HepG2 (cell line): ENCODE data around the gene PSMA3. TPM values are rescaled to one million over a fixed set of nuclear protein-coding genes. Genes with fewer than 3 reads are reported as not detected.

ENCODE experiments used
- ESRRA ChIP-seq: sonication (generic); formaldehyde crosslinking; IDR thresholded peaks from 2 replicates; pipeline ENCODE4 v1.5.1; 2020; ENCODE audit warnings: mild to moderate bottlenecking, low read depth, missing genetic modification reagents
- HNRNPUL1 ChIP-seq: fragments of 200-400 bp; formaldehyde crosslinking; IDR thresholded peaks from 2 replicates; pipeline ENCODE4 v1.6.1; 2017; ENCODE audit warnings: low read depth, mild to moderate bottlenecking, low read length, moderate library complexity
- NR3C1 ChIP-seq: sonication (generic); formaldehyde crosslinking; IDR thresholded peaks from 2 replicates; pipeline ENCODE4 v1.4.0; 2020; ENCODE audit warnings: missing genetic modification reagents
- ZFP90 ChIP-seq: sonication (generic); formaldehyde crosslinking; IDR thresholded peaks from 2 replicates; pipeline ENCODE4 v1.8.0; 2022; ENCODE audit warnings: missing genetic modification reagents, mild to moderate bottlenecking, inconsistent platforms, borderline replicate concordance
- ZNF44 ChIP-seq: sonication (generic); formaldehyde crosslinking; IDR thresholded peaks from 2 replicates; pipeline ENCODE4 v1.5.1; 2020; ENCODE audit warnings: mild to moderate bottlenecking, missing genetic modification reagents
- ZNF7 ChIP-seq: IDR thresholded peaks from 2 replicates; pipeline ENCODE4 v1.6.1; 2016; ENCODE audit warnings: missing biosample characterization, missing genetic modification reagents
- polyA plus RNA-seq, 8 experiments: library from polyadenylated mRNA; depleted of rRNA in 3 of 8; stranded (reverse) in 7 of 8; unstranded in 1 of 8; fragments of >200 nt; fragmentation: Illumina TruSeq in 4 of 8; extraction: Trizol in 4 of 8; gene quantifications; 2 replicates each; pipeline versions ENCODE4 v1.2.1 to v1.2.3, GENCODE V29; 2011 to 2016; ENCODE audit warnings: low read depth in 4 of 8, missing spikeins in 1 of 8, mixed read lengths in 1 of 8; ENCODE audit not compliant: insufficient read depth in 1 of 8
- total RNA-seq, 5 experiments: library from RNA; depleted of rRNA; stranded (reverse); fragments of >200 nt; fragmentation: Illumina TruSeq; extraction: Trizol; gene quantifications; 2 replicates each; pipeline ENCODE4 v1.2.3, GENCODE V29; 2016; ENCODE audit warnings: low read depth in 1 of 5
- TF ChIP-seq, protein P1 (sequence below): sonication (generic); formaldehyde crosslinking; IDR thresholded peaks from 2 replicates; pipeline ENCODE4 v1.5.0; 2020; ENCODE audit warnings: mild to moderate bottlenecking, missing genetic modification reagents, borderline replicate concordance
- TF ChIP-seq, protein P2 (sequence below): sonication (generic); formaldehyde crosslinking; IDR thresholded peaks from 2 replicates; pipeline ENCODE4 v1.4.0; 2020; ENCODE audit warnings: missing genetic modification reagents, borderline replicate concordance
- TF ChIP-seq, protein P3 (sequence below): sonication (generic); formaldehyde crosslinking; IDR thresholded peaks from 2 replicates; pipeline ENCODE4 v1.4.0; 2020; ENCODE audit warnings: mild to moderate bottlenecking, missing genetic modification reagents
- TF ChIP-seq, protein P4 (sequence below): IDR thresholded peaks from 2 replicates; pipeline ENCODE4 v1.6.1; 2016; ENCODE audit warnings: low read depth, missing genetic modification reagents, missing compliant biosample characterization

The PSMA3 gene
- total and polyA plus RNA-seq, 2 of the 13 experiments (the other 11 are each of a cell fraction or from before 2014, with no cell fraction given): 232 to 275 TPM

DNA sequence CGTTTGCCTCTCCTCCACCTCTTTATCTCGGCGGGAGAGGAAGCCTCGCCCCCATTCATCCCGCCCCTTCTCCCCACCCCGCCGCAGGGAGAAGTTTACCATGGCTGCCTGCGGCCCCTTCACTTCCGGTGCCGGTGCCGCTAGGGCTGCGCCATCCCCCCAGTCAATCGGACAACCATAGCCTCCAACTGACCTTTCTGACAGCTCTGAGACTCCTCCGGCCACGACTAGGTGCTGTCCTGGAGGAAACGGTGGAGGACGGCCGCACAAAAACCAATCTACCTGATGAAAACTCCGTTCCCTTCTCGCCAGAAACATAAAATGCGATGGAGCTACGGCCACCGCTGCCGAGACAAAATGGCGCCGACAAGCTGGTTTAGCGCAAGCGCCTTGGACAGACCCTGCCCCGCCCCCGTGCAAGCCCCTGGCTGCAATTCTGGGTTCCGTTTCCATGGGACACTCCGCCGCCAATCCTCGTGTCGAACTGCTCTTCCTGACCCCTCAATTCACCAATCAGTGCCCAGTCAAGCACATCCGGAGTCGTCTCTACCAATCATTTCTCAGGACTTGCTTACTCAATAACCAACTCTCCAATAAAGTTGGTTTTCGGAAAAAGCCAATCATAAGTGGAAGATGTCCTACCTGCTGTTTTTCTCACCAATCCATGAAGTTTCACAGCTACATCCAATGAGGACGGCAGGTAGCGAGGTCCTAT lies 53.3 kb downstream of the PSMA3 start (continued):
- TF ChIP-seq, protein P1, sequence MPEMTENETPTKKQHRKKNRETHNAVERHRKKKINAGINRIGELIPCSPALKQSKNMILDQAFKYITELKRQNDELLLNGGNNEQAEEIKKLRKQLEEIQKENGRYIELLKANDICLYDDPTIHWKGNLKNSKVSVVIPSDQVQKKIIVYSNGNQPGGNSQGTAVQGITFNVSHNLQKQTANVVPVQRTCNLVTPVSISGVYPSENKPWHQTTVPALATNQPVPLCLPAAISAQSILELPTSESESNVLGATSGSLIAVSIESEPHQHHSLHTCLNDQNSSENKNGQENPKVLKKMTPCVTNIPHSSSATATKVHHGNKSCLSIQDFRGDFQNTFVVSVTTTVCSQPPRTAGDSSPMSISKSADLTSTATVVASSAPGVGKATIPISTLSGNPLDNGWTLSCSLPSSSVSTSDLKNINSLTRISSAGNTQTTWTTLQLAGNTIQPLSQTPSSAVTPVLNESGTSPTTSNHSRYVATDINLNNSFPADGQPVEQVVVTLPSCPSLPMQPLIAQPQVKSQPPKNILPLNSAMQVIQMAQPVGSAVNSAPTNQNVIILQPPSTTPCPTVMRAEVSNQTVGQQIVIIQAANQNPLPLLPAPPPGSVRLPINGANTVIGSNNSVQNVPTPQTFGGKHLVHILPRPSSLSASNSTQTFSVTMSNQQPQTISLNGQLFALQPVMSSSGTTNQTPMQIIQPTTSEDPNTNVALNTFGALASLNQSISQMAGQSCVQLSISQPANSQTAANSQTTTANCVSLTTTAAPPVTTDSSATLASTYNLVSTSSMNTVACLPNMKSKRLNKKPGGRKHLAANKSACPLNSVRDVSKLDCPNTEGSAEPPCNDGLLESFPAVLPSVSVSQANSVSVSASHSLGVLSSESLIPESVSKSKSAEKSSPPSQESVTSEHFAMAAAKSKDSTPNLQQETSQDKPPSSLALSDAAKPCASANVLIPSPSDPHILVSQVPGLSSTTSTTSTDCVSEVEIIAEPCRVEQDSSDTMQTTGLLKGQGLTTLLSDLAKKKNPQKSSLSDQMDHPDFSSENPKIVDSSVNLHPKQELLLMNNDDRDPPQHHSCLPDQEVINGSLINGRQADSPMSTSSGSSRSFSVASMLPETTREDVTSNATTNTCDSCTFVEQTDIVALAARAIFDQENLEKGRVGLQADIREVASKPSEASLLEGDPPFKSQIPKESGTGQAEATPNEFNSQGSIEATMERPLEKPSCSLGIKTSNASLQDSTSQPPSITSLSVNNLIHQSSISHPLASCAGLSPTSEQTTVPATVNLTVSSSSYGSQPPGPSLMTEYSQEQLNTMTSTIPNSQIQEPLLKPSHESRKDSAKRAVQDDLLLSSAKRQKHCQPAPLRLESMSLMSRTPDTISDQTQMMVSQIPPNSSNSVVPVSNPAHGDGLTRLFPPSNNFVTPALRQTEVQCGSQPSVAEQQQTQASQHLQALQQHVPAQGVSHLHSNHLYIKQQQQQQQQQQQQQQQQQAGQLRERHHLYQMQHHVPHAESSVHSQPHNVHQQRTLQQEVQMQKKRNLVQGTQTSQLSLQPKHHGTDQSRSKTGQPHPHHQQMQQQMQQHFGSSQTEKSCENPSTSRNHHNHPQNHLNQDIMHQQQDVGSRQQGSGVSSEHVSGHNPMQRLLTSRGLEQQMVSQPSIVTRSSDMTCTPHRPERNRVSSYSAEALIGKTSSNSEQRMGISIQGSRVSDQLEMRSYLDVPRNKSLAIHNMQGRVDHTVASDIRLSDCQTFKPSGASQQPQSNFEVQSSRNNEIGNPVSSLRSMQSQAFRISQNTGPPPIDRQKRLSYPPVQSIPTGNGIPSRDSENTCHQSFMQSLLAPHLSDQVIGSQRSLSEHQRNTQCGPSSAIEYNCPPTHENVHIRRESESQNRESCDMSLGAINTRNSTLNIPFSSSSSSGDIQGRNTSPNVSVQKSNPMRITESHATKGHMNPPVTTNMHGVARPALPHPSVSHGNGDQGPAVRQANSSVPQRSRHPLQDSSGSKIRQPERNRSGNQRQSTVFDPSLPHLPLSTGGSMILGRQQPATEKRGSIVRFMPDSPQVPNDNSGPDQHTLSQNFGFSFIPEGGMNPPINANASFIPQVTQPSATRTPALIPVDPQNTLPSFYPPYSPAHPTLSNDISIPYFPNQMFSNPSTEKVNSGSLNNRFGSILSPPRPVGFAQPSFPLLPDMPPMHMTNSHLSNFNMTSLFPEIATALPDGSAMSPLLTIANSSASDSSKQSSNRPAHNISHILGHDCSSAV (CRISPR knock-in tag): no peak
- TF ChIP-seq, protein P2, sequence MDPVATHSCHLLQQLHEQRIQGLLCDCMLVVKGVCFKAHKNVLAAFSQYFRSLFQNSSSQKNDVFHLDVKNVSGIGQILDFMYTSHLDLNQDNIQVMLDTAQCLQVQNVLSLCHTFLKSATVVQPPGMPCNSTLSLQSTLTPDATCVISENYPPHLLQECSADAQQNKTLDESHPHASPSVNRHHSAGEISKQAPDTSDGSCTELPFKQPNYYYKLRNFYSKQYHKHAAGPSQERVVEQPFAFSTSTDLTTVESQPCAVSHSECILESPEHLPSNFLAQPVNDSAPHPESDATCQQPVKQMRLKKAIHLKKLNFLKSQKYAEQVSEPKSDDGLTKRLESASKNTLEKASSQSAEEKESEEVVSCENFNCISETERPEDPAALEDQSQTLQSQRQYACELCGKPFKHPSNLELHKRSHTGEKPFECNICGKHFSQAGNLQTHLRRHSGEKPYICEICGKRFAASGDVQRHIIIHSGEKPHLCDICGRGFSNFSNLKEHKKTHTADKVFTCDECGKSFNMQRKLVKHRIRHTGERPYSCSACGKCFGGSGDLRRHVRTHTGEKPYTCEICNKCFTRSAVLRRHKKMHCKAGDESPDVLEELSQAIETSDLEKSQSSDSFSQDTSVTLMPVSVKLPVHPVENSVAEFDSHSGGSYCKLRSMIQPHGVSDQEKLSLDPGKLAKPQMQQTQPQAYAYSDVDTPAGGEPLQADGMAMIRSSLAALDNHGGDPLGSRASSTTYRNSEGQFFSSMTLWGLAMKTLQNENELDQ (CRISPR knock-in tag): no peak
- no peak for TF ChIP-seq HNRNPUL1
- peak; percentile 72; the same call in 1 of the 2 replicates for TF ChIP-seq ZFP90 (CRISPR knock-in tag)
- TF ChIP-seq, protein P3, sequence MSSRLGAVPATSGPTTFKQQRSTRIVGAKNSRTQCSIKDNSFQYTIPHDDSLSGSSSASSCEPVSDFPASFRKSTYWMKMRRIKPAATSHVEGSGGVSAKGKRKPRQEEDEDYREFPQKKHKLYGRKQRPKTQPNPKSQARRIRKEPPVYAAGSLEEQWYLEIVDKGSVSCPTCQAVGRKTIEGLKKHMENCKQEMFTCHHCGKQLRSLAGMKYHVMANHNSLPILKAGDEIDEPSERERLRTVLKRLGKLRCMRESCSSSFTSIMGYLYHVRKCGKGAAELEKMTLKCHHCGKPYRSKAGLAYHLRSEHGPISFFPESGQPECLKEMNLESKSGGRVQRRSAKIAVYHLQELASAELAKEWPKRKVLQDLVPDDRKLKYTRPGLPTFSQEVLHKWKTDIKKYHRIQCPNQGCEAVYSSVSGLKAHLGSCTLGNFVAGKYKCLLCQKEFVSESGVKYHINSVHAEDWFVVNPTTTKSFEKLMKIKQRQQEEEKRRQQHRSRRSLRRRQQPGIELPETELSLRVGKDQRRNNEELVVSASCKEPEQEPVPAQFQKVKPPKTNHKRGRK (CRISPR knock-in tag): no peak
- peak; percentile 24; the same call in 1 of the 2 replicates for TF ChIP-seq ESRRA
- no peak for TF ChIP-seq ZNF44
- TF ChIP-seq, protein P4, sequence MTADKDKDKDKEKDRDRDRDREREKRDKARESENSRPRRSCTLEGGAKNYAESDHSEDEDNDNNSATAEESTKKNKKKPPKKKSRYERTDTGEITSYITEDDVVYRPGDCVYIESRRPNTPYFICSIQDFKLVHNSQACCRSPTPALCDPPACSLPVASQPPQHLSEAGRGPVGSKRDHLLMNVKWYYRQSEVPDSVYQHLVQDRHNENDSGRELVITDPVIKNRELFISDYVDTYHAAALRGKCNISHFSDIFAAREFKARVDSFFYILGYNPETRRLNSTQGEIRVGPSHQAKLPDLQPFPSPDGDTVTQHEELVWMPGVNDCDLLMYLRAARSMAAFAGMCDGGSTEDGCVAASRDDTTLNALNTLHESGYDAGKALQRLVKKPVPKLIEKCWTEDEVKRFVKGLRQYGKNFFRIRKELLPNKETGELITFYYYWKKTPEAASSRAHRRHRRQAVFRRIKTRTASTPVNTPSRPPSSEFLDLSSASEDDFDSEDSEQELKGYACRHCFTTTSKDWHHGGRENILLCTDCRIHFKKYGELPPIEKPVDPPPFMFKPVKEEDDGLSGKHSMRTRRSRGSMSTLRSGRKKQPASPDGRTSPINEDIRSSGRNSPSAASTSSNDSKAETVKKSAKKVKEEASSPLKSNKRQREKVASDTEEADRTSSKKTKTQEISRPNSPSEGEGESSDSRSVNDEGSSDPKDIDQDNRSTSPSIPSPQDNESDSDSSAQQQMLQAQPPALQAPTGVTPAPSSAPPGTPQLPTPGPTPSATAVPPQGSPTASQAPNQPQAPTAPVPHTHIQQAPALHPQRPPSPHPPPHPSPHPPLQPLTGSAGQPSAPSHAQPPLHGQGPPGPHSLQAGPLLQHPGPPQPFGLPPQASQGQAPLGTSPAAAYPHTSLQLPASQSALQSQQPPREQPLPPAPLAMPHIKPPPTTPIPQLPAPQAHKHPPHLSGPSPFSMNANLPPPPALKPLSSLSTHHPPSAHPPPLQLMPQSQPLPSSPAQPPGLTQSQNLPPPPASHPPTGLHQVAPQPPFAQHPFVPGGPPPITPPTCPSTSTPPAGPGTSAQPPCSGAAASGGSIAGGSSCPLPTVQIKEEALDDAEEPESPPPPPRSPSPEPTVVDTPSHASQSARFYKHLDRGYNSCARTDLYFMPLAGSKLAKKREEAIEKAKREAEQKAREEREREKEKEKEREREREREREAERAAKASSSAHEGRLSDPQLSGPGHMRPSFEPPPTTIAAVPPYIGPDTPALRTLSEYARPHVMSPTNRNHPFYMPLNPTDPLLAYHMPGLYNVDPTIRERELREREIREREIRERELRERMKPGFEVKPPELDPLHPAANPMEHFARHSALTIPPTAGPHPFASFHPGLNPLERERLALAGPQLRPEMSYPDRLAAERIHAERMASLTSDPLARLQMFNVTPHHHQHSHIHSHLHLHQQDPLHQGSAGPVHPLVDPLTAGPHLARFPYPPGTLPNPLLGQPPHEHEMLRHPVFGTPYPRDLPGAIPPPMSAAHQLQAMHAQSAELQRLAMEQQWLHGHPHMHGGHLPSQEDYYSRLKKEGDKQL (CRISPR knock-in tag): no peak
- no peak for TF ChIP-seq ZNF7 (CRISPR knock-in tag)
- TF ChIP-seq NR3C1 (CRISPR knock-in tag): no peak
